ENCODE data around the gene TMC3. TPM values are rescaled to one million over a fixed set of nuclear protein-coding genes. Genes with fewer than 3 reads are reported as not detected.

The TMC3 gene
- total and polyA plus RNA-seq, 7 donors, result 0.25 to 0.82 (median 0.68) TPM; not detected in 2

DNA sequence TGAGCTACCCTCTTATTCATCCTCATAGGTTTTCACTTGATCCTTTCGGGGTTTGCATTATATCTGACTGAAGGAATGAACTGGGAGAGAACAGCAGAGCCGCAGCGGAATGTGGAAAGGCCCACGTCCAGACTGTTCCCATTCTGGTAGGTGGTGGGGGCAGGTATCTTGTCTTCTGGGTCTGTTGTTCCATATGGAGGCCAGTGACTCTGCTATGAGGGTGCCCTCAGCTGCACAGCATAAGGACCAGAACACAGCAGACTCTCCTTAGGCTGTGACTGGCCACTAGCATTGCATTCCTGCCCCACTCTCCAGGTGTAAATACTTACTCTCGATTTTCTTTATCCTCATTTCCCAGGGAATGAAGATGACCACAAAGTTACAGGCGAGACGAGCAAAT, 12.1 kb downstream of the TMC3 start:
- Histone ChIP-seq H3K4me3 (no peak overlapping the region), H3K36me3 (no peaks in the 10 kb centered on the region), H3K9me3 (no peaks in the 10 kb centered on the region), H3K4me1 (no peaks in the 10 kb centered on the region), H3K27me3 (no peaks in the 10 kb centered on the region), H3K27ac (no peak overlapping the region)
- WGBS, 2 donors, result 94 to 95% methylated on average over 7 of the region's 7 CpGs
- DNase-seq, result no peak
- intact Hi-C loops (cut with DNase I), result no loop called here
- no peak for TF ChIP-seq POLR2A (IDR thresholded peaks at IDR 0.05)
- TF ChIP-seq, protein P1, sequence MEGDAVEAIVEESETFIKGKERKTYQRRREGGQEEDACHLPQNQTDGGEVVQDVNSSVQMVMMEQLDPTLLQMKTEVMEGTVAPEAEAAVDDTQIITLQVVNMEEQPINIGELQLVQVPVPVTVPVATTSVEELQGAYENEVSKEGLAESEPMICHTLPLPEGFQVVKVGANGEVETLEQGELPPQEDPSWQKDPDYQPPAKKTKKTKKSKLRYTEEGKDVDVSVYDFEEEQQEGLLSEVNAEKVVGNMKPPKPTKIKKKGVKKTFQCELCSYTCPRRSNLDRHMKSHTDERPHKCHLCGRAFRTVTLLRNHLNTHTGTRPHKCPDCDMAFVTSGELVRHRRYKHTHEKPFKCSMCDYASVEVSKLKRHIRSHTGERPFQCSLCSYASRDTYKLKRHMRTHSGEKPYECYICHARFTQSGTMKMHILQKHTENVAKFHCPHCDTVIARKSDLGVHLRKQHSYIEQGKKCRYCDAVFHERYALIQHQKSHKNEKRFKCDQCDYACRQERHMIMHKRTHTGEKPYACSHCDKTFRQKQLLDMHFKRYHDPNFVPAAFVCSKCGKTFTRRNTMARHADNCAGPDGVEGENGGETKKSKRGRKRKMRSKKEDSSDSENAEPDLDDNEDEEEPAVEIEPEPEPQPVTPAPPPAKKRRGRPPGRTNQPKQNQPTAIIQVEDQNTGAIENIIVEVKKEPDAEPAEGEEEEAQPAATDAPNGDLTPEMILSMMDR (IDR thresholded peaks at IDR 0.05), result no peak
- TF ChIP-seq EP300 (IDR thresholded peaks at IDR 0.05), result no peak
- TF ChIP-seq POLR2AphosphoS5 (IDR thresholded peaks at IDR 0.05), result no peak

- no peak for TF ChIP-seq POLR2A (IDR thresholded peaks at IDR 0.05)
- no peak for TF ChIP-seq POLR2AphosphoS5 (IDR thresholded peaks at IDR 0.05)
- no peak for TF ChIP-seq EP300 (IDR thresholded peaks at IDR 0.05)
- TF ChIP-seq, protein P1 (IDR thresholded peaks at IDR 0.05), result no peak
- Histone ChIP-seq H3K4me1 (no peaks in the 10 kb centered on the region), H3K27ac (no peak overlapping the region), H3K36me3 (no peaks in the 10 kb centered on the region), H3K9me3 (no peaks in the 10 kb centered on the region), H3K4me3 (no peak overlapping the region), H3K27me3 (no peaks in the 10 kb centered on the region)
- DNase-seq, result no peak
- 92 to 96% methylated on average over 5 of the region's 5 CpGs for WGBS, 2 donors
- intact Hi-C loops (cut with DNase I), result no loop called here
Measured at GRCh38 chr15:81360491-81360890, 13.5 kb downstream of the TMC3 start.

DNA sequence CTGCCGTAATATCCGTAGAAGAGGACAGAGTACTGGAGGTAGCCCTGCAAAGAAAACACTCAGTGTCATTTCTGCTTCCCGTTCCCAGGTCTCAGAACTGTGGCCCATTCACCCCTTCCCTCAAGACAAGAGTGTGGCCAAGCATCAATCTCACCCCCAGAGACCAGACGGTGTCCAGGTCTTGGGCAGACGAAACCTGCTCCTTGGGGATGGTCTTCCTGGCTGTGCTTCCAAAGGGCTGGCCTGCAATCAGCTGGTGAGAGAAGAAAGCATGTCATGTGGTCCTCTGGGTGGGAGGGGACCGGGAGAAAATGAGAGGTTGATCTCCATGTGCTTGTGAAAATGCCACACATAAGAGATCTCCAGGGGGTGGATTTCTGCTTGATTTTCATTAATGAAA, 15.8 kb downstream of the TMC3 start:
- TF ChIP-seq POLR2A (IDR thresholded peaks at IDR 0.05), result no peak
- no peak for TF ChIP-seq POLR2AphosphoS5 (IDR thresholded peaks at IDR 0.05)
- TF ChIP-seq, protein P1 (IDR thresholded peaks at IDR 0.05), result no peak
- no peak for TF ChIP-seq EP300 (IDR thresholded peaks at IDR 0.05)
- Histone ChIP-seq H3K9me3 (no peaks in the 10 kb centered on the region), H3K27me3 (no peaks in the 10 kb centered on the region), H3K4me1 (no peaks in the 10 kb centered on the region), H3K4me3 (no peak overlapping the region), H3K36me3 (no peaks in the 10 kb centered on the region), H3K27ac (no peak overlapping the region)
- DNase-seq, result no peak
- intact Hi-C loops (cut with DNase I), result no loop called here
- 94 to 95% methylated on average over 6 of the region's 6 CpGs for WGBS, 2 donors

DNA sequence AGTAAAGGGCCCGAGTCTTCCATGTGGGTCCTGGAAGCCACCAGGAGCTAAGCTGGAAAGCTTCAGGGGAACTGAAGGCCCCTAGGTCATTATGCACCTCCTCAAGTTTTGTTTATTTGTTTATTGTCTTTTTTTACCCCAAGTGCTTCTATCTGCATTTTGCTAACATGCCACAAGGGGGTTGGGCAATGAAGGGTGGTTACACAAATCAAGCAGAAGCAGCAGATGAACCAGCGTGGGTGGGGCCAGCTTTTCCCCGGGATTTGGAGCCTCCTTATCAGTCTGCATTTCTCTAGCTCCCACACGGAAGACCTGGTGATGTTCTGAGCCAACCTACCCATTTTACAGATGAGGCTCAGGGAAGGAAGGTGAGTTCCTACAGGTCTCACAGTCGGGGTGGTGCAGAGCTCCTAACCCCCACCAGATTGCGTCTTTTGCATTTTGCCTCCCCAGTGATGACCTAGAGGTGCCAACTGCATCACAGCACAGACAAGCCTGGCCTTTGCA, 16.8 kb downstream of the TMC3 start:
- TF ChIP-seq POLR2AphosphoS5 (IDR thresholded peaks at IDR 0.05) (no peak), POLR2A (IDR thresholded peaks at IDR 0.05) (no peak), EP300 (IDR thresholded peaks at IDR 0.05) (no peak)
- TF ChIP-seq, protein P1 (IDR thresholded peaks at IDR 0.05), result no peak
- Histone ChIP-seq H3K27me3 (no peaks in the 10 kb centered on the region), H3K4me1 (no peaks in the 10 kb centered on the region), H3K4me3 (no peak overlapping the region), H3K27ac (no peak overlapping the region), H3K9me3 (no peaks in the 10 kb centered on the region), H3K36me3 (no peaks in the 10 kb centered on the region)
- WGBS, 2 donors, result 81 to 87% methylated on average over 6 of the region's 6 CpGs
- DNase-seq, result no peak
- intact Hi-C loops (cut with DNase I), result no loop called here

- H3K4me3 ChIP-seq, result no peak overlapping the region
- H3K27ac ChIP-seq, result no peak overlapping the region
- TF ChIP-seq POLR2AphosphoS5 (IDR thresholded peaks at IDR 0.05) (no peak), POLR2A (IDR thresholded peaks at IDR 0.05) (no peak), EP300 (IDR thresholded peaks at IDR 0.05) (no peak)
- TF ChIP-seq, protein P1 (IDR thresholded peaks at IDR 0.05), result no peak
- DNase-seq, result no peak
- H3K36me3 ChIP-seq, result no peaks in the 10 kb centered on the region
- H3K27me3 ChIP-seq, result no peaks in the 10 kb centered on the region
- no peaks in the 10 kb centered on the region for H3K4me1 ChIP-seq
- WGBS, 2 donors, result 90 to 91% methylated on average over 5 of the region's 5 CpGs
- intact Hi-C loops (cut with DNase I), result no loop called here
- no peaks in the 10 kb centered on the region for H3K9me3 ChIP-seq
Measured at GRCh38 chr15:81356252-81356651, 17.8 kb downstream of the TMC3 start.

Data from sigmoid colon (tissue), 7 donors.